Measurements from ENCODE around the gene TCHHL1.
A peak's percentile ranks its signal among the peaks of the same experiment; 100 is the strongest.
"Not testable (repeated sequence)": the region's sequence is repeated elsewhere in the genome, so short reads cannot be mapped to it uniquely, and the experiment has no call there.

Gene TCHHL1

DNA sequence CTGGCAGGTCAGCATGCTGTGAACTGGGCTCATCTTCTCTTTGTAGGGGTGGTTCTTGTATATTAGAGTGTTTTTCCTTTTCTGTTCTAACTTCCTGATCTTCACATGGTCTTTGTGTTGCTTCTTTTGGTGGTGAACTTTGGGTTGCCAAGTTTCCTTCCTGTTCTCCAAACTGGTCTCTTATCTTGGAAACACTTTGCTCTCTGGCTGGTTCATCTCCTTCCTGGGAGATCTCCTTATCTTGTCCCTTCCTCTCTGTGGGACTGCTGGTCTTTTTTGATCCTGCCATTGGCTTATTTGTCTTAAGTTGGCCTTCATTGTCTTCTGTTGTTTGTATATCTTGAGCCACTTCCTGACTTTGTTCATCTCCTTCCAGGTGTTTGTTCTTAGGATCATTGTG lies 2.1 kb downstream of the TCHHL1 start:
- no peak for DNase-seq (ENCODE audit: low spot score)

DNA sequence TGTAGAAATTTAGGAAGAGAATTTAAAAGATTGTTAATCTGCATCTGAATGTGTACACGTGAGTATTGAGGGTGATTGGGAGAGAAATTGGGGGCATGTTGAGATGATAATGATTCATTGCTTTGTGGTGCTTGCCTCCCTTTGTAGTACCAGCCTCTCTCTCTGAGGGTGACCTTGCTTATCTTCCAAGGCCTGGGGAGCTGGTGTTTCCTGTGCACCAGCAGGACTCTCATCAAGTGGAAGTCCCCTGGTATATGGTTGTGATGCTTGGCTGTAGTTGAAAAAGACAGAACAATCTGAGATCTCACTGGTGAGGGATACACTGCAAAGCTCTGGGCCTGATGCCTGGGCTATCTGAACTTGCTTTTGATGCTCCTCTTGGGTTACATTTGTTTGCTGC lies 4.0 kb downstream of the TCHHL1 start:
- DNase-seq (ENCODE audit: low spot score) = no peak

DNA sequence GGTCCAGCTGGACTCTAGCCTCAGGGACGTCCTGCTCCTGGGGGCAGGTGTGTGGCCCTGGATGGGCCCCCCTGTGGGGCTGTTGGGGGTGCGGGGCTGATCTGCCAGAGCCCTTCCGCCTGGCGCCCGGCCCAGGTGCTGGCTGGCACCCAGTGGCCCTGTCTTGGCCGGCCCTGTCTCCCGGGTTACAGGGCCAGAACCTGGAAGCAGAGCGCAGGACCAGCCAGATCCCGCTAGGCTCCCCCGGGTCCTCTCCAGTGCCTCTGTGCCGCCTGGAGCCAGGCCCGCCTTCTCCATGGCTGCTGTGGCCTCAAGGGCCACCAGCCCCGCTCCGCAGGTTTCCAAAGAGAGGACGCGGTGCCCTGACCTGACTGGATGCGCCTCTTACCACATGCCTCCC lies 7.8 kb downstream of the TCHHL1 start:
- DNase-seq (ENCODE audit: low spot score) = not testable (repeated sequence)

DNA sequence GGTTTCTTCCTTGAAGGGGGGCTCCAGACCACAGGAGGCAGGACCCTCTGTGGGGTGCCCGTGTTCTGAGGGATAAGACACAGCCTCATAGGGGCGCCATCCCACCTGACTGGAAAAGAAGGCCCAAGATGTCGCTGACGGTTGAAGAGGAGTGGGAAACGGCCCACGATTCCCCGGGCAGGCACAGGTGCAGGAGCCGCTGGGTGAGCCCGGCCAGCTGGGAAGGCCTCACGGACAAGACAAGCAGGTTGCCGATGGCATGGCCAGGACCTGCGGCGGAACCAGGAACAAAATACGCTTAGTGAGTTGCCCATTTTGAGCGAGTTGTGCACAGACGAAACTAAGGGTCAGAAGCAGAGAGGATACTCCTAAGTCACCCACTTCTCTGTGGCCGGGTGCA lies 8.4 kb downstream of the TCHHL1 start:
- not testable (repeated sequence) for DNase-seq (ENCODE audit: low spot score)

DNA sequence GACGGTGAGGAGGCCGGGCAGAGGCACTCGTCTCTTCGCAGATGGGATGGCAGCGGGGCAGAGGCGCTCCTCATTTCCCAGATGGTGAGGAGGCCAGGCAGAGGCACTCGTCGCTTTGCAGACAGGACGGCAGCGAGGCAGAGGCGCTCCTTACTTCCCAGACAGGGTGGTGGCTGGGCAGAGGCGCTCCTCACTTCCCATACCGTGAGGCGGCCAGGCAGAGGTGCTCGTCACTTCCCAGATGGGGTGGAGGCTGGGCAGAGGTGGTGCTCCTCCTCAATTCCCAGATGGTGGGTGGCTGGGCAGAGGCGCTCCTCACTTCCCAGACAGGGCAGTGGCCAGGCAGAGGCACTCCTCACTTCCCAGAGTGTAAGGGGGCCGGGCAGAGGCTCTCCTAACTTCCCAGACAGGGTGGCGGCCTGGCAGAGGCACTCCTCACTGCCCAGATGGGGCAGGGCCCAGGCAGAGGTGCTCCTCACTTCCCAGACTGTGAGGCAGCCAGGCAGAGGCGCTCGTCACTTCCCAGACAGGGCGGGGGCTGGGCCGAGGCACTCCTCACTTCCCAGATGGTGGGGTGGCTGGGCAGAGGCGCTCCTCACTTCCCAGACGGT lies 9.9 kb downstream of the TCHHL1 start:
- no peak for DNase-seq (ENCODE audit: low spot score)

DNA sequence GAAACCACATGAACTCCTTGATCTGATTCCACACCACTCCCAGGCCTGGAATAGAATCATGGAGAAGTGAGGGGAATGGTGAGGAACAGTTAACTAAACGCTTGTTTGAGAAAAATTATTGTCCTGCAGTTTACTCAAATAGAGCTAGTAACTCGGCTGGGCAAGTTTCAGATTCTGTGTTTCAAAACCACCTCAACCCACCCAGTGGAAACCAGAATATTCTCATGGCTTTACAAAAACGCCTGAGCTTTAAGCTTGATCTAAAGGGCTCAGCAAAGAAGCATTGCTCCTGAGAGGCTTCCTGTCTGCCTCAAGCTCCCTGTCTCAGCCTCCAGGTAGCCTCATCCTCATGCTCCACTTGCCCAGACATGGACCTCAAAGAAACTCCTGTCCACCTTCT lies 16.6 kb downstream of the TCHHL1 start:
- DNase-seq (ENCODE audit: low spot score) = no peak

DNA sequence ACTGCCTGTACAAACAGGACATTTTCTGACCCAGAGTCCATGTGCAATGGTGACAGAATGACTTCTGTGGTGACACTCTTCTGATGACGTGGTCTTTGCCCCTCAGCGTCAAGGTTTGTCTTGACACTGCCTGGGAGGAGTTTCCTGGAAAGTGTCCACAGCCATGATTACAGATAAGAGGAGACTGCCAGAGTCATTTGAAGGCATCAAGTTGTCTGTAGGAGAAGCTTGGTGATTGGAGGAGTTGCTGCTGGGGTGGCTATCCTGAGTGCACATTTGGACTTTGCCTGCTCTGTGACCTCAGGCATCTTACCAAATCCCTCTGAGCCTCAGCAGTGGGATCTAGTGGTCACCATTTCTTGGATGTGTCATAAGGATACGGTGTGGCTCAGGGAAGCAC lies 17.7 kb downstream of the TCHHL1 start:
- no peak for DNase-seq (ENCODE audit: low spot score)

DNA sequence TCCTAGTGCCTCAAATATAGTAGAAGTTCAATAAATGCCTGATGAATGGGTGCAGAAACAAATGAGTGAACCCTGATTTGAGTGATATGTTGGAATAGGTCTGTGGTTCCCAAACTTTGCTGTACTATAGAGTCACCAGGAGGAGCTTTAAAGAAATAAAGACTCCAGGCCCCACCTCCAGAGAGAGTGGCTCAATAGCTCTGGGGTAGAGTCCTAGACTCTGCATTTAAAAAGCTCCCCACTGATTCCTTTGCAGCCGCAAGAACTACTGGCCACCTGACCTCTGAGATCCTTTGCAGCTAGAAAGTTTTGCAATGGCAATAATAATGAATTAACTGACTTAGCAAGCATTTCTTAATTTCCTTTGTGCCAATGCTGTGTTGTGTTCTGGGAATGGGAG lies 20.9 kb downstream of the TCHHL1 start:
- no peak for DNase-seq (ENCODE audit: low spot score)

DNA sequence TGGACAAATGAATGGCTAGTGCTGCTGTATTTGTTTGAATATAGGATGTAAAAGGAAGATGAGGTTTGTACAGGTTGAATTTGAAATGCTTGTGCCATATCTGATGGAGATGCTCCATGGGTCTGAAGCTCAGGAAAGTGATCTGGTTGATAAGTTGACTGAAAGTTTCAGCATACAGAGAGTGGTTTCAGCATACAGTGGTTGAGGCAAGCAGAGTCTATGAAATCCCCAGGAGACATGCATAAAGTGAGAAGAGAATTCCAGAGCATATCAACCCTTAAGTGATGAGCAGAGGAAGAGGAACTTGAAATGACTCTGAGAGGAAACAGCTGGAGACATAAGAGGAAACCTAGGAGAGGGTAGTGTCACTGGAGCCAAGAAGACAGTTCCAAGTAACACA lies 21.7 kb downstream of the TCHHL1 start:
- no peak for DNase-seq (ENCODE audit: low spot score)

DNA sequence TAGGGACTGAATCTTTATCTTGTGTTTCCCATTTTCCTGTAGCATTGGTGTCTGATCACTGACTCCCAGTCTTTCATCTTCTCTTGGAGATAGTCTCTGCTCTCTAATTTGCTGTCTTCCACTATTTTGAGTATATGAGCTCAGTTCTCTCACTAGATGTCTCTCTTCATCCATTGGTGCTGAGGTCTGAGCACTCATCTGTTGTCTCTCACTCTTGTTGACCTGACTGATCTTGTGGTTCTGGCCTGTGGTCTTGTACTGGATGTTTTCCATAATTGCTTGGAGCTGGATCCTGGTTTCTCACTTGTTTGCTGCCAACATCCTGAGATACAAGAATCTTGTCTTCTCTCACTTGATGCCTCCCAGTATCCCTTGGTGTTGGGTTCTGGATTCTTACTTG lies 26.9 kb downstream of the TCHHL1 start:
- no peak for DNase-seq (ENCODE audit: low spot score)

DNA sequence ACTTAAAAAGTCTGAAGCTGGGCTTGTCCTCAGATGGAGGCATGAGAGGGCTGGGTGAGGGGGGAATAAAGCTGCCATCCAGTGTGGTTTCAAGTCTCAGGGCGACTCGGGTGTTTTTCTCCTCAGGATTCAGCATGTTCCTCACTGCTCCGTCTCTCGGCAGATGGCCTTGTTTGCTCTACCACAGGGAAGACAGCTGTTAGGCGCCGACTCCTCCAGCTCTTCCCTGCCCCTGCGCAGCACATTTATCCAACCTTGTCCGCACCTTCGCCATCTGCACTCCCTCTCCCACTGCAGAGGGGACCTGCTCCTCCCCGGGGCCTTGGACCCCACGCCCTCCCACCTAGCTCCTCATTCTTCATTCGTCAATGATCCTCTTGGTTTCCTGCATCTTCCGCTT lies 35.5 kb downstream of the TCHHL1 start:
- DNase-seq (ENCODE audit: low spot score) = no peak

DNA sequence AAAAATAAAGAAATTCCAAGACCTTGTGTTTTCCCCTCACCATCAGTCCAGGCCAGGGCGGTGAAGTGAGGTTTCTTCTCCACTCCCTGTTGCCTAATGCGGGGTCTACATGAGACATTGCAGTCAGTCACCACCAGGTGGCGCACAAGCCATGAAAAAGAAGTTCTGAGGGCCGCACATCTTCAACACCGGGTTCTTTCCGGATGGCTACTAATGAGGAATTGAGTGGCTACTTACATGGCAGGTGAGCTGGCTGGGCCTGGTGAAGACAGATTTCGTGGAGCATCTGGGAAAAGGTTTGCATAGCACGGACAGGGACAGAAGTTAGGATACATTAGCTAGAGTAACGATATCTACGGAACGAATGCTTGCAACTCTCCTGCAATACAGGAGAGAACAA lies 36.3 kb downstream of the TCHHL1 start:
- DNase-seq (ENCODE audit: low spot score) = peak; percentile 50

DNA sequence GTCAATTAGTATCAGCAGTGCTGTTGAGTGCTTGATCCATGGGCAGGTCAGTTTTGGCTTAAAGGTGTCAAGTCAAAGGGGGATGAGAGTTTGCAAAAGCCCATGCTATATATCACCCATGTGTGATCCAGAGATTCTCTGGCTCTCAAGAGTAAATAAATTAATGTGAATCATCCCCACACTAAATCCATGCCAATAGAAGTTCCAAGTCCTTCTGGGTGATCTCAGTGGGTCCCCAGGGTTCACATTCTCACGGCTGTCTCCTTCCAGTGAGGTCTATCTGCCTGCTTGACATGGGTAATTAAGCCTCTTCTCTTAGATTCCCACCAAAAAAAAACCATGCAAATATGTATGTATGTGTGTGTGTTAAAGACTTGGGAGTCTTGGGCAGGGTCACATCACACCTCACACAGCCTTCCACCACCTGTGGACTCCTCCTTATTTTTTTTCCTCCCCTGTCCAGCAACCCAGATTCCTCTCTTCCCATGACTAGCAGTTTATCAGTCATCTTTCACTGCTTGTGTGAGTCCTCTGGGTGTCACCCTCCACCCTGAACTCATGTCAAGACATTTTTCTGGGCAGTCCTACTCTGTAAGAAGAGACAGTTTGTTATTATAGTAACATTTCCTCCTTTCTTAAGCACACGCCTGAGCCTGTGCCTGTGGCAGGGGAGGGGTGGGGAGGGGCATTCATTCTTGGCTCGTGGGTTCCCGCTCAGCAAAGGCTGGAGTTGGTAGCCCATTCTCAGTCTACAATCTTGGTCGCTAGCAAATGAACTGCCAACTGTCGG lies 37.8 kb downstream of the TCHHL1 start:
- no peak for DNase-seq (ENCODE audit: low spot score)

DNA sequence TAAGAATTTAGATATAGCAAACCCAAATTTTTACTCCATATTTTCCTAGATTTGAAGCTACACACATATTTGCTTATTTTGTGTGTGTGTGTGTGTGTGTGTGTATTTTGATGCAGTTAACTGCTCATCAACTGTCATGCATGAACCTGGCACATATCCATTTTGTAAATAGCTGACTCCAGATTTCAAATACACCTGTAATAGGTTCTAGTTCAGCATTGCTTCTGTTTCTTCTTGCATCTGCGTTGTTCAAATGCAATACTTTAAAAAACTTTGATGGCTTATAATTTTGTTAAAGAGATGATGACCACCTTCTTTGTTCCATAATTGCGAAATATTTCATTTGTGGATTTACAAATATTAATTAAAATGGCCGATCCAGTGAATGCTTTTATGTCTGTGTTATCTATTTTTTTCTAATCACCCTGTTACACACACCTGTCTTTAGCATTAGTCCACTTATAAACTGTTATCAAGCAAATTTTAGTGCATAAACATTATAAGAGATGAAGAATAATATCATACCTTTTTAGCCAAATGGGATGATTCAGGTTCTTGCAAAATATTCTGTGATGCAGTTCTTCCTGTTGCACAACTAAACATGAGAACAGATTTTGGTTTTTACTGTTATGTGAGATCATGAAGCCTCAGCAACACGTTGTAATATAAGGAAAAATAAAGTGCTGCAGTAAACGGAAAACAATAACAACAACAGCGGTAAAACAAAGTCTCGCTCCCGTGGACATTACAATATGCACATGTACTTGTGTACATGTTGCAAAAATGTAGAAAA lies 39.4 kb downstream of the TCHHL1 start:
- DNase-seq (ENCODE audit: low spot score) = no peak

DNA sequence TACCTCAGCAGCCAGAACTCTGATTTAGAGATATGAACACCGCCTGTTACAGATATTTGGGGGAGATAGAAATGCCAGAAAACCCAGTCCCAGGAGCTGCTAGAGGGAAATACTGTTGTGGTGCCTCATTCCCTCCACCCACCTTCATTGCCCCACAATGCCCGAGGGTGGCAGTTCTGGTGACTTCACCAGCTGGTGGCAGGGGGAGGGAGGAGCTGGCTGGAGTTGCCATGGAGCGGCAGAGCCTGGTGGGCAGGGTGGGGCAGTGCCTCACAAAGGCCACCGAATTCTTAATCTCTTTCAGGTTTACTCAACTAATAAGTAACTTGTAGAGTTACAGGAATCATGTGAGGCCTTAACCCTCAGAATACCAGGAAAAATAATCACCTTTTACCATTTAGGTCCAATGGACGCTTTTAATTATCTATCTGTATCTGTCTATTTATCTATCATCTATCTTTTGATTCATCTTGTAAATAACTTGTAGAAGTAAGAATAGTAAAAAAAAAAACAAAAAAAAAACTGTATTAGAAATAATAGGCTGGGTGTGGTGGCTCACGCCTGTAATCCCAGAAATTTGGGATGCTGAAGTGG lies 40.4 kb downstream of the TCHHL1 start:
- peak; percentile 28 for DNase-seq (ENCODE audit: low spot score)

DNA sequence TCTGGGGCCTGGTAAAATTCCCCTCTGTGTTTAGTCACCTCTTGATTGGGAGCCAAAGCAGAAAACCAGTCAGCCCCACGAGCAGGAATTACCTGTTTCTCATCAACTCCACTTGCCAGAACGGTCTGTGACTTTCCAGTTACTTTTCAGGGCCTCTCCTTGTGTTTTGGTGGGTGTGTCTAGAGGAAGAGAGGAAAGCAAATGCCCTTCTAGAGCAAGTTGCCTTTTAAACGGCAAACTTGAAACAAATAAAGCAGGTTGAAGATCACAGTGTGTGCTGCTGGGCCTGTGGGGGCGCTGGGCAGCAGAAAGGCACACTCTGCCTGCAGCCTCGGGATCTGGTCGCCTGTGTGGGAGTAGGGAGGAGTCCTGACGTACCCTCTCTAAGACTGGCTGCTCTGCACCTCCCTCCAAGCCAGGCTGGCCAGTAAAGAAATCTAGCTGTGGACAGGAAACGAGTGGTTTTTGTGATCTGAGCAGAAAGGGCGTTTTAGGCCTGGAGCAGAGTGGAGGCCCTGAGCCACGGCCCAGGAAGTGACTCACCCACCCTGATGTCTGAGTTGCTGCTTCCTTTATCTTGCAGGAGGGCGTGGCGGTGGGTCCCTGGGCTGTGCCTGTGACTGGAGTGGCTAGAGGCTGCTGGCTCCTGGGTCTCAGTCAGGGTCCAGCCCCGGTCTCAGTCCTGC lies 41.0 kb downstream of the TCHHL1 start:
- DNase-seq (ENCODE audit: low spot score) = peak; percentile 56

DNA sequence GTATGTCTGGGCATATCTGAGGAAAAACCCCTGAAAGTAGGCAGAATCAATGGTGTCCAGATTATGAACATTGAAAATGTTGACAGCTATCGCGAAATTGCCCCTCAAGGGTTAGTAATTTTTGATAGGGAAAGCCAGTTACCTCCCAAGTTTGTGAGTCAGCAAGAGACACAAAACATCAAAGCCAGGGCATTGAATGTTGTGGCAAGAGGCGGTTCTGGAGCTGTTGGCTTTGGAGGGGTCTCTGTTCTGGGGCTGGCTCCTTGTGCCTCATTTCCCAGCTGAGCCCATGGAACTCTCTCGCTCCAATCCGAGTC lies 41.5 kb downstream of the TCHHL1 start:
- DNase-seq (ENCODE audit: low spot score) = no peak

DNA sequence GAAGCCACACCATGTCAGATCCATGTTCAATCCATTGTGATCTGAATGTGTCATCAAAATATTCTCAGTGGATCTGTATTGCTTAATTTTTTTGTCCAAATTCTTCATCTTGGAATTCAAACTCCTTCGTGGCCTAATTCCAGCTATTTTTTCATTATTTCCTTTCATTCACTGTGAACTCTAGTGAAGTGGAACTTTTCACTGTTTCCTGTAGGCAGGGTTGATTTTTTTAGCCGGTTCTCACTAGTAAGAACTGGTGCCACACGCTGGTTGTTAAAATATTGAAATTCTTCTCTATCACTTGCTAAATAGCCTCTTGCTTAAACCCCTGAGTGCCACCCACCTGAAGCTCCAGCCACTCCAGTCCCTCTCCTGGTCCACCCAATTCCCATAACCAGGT lies 44.5 kb downstream of the TCHHL1 start:
- DNase-seq (ENCODE audit: low spot score) = no peak

DNA sequence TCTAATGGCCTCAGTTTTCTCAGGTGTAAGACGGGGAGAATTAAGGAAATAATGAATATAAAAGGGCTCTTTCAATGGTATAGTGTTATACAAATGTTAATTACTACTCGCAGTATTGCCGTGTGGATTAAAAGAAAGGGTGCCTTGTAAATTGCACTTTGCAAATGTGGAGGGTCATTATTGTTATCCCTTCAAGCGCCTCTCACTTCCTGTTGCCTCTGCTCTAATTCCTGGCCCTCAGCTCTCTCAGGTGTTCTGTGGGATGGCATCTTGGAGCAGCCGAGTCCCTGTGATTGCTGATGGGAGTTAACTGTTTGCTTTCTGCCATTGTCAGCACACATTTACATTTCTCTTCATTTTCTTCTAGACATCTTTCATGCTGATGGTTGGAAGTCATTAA lies 45.0 kb downstream of the TCHHL1 start:
- DNase-seq (ENCODE audit: low spot score) = no peak

DNA sequence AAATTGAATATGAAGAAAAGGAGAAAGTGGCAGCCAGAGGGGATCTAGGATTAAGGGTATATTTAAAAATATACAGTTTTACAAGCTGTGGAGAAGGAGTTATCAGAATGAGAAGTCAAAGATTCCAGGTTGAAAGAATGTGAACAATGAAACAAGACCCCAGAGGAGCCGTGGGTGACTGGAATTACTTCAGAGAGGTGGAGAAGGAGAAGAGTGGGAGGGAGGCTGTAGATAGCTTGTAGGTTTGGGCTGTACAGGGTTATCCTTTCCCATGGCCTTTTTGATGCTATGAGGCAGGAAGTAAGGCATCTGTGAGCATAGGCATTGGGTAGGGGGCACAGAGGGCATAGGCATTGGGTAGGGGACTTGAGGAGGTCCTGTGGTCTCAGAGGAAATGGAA lies 46.8 kb downstream of the TCHHL1 start:
- no peak for DNase-seq (ENCODE audit: low spot score)

DNA sequence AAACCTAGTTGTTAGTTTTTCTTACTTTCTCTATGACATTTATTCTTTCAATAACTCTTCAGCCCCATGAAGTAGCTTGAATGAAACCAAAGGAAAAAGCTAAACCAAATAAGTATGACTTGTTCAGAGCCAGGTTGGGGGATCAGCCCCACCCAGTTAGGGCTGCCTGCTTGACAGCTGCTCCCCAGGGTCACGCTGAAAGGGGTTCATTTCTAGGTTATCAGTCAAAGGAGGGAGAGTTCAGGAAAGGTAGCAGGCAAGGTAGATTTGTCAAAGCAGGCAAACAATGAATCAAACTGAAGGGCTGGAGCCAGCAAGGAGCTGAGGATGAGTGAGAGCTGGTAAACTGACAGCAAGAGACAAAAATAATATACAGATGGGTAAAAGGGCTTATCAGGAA lies 49.0 kb downstream of the TCHHL1 start:
- DNase-seq (ENCODE audit: low spot score) = no peak

DNA sequence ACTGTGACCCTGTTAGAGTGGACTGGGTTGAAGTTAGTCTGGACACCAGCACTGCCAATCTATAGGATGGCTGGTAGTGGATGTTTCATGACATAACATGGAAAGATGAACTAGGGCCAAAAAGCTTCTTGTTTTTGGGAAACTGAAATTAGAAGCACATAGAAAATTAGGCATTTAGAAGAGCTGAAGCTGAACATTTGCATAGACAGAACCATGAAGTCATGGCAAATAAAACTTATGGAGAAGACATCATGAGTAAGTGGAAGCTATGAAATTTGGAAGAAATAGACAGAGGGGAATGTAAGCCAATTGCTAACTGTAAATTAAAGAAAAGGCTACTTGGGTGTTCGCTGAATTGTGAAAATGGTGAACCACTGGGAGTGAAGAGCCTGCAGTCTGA lies 49.4 kb downstream of the TCHHL1 start:
- no peak for DNase-seq (ENCODE audit: low spot score)

All from HuH-7.5 (cell line).